ENCODE measurements around the gene EIF3I.

DNA sequence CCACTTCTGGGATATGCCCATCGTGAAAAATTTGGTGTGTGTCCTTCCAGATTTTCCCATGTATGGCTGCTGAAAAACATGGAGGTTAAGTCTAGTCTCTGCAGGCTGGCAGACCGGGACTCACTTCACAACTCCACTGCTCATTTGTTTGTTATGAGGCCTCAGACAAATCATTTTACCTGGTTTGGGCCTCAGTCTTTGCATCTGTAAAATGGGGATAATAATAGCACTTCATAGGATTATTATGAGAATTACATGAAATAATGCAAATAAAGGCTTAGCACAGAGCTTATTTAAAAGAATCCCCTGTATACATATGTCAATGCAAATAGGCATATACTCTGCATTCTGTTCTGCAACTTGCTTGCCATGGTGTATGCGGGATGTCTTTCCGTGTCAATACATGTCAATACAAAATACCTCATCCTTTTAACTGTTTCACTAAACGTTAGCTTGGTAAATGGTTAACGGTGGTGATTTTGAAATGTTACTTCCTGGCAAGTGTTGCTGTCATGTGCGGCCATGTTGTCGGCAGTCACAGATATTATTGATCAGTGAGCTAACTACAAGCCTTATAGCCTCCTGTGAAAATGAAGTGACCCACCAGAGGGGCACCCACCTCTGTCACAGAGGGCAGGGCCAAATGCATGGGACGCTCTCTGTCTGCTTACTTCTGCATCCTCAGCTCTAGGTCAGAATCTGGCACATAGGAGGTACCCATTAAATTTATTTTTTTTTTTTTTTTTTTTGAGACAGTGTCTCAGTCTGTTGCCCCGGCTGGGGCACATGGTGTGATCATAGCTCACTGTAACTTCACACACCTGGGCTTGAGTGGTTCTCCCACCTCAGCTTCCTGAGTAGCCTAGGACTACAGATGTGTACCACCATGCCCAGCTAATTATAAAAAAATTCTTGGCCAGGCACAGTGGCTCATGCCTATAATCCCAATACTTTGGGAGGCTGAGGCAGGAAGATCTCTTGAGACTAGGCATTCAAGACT lies 33.2 kb downstream of the EIF3I start:
- TF ChIP-seq, protein P1, sequence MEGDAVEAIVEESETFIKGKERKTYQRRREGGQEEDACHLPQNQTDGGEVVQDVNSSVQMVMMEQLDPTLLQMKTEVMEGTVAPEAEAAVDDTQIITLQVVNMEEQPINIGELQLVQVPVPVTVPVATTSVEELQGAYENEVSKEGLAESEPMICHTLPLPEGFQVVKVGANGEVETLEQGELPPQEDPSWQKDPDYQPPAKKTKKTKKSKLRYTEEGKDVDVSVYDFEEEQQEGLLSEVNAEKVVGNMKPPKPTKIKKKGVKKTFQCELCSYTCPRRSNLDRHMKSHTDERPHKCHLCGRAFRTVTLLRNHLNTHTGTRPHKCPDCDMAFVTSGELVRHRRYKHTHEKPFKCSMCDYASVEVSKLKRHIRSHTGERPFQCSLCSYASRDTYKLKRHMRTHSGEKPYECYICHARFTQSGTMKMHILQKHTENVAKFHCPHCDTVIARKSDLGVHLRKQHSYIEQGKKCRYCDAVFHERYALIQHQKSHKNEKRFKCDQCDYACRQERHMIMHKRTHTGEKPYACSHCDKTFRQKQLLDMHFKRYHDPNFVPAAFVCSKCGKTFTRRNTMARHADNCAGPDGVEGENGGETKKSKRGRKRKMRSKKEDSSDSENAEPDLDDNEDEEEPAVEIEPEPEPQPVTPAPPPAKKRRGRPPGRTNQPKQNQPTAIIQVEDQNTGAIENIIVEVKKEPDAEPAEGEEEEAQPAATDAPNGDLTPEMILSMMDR (IDR thresholded peaks at IDR 0.05): no peak
- TF ChIP-seq EP300 (IDR thresholded peaks at IDR 0.05): no peak
